ENCODE data around the gene SCGN.

DNA sequence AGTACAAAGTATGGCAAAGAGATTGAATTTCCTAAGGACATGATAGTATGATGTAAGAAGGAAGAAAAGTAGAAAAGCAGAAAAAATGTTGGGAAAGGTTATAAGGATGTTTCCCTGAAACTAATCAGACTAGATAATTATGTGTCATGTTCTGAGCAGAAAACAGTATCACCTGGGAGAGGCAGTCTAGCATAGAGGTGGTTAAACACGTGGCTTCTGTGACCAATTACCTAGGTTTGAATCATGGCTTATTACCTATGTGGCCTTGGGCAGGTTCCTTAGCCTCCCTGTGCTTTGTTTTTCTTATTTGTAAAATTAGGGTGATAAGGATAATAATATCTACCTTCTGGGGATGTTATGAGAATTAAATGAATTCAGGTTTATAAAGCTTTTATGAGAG is 38.0 kb downstream of the SCGN start:
- TF ChIP-seq ZNF781 (CRISPR knock-in tag; IDR thresholded peaks at IDR 0.05; ENCODE audit: borderline replicate concordance, not compliant biosample characterization): no peak
- TF ChIP-seq ZBTB7A (CRISPR knock-in tag; IDR thresholded peaks at IDR 0.05): no peak
- TF ChIP-seq EZH2 (conservative IDR thresholded peaks at IDR 0.05; ENCODE audit: low read depth, low read length): no peak
- TF ChIP-seq HOMEZ (CRISPR knock-in tag; IDR thresholded peaks at IDR 0.05; ENCODE audit: low read depth): no peak
- no peak for TF ChIP-seq SP1 (IDR thresholded peaks at IDR 0.05)
- no peak for TF ChIP-seq SP1 (CRISPR knock-in tag; IDR thresholded peaks at IDR 0.05)
- TF ChIP-seq NFIC (IDR thresholded peaks at IDR 0.05; ENCODE audit: low read length): no peak
- TF ChIP-seq DMAP1 (CRISPR knock-in tag; IDR thresholded peaks at IDR 0.05): no peak
